ENCODE measurements around the gene CRYBG2. TPM values are rescaled to one million over a fixed set of nuclear protein-coding genes. Genes with fewer than 3 reads are reported as not detected.

Gene CRYBG2
- total RNA-seq, 1 donor from 2014 or later, result 25.5 TPM

- no peak for DNase-seq (ENCODE audit: low spot score)
Observed at GRCh38 chr1:26372039-26372438, 18.1 kb upstream of the CRYBG2 start.

- DNase-seq (ENCODE audit: low spot score), result no peak
Observed at GRCh38 chr1:26370591-26371382, 16.9 kb upstream of the CRYBG2 start.

GRCh38 chr1:26368486-26368885 is 14.6 kb upstream of the CRYBG2 start:
- DNase-seq (ENCODE audit: low spot score), result no peak

GRCh38 chr1:26368006-26368405 is 14.1 kb upstream of the CRYBG2 start:
- no peak for DNase-seq (ENCODE audit: low spot score)

- DNase-seq (ENCODE audit: low spot score), result no peak
Observed at GRCh38 chr1:26367441-26367840, 13.5 kb upstream of the CRYBG2 start.

DNA sequence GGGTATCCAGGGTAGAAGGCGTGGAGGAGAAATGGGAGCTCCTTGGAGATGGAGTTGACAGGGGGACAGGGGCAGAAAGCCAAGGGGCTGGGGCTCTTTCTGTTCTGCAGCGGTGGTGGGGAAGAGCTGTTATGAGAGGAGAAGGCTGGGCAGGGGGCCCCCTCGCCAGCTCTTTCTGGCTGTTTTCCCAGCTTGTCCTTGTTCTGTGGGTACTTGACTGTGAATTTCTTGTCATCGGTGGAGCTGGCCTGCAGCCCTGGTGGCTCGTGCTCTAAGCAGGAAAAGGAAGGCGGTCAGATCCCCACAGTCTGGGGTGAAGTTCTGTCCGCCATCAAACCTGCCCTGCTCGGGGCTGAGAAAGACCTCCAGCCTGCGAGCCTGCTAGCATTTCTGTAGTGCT is 11.0 kb upstream of the CRYBG2 start:
- no peak for DNase-seq (ENCODE audit: low spot score)

- DNase-seq (ENCODE audit: low spot score), result peak; percentile 84
Observed at GRCh38 chr1:26363549-26364448, 9.9 kb upstream of the CRYBG2 start.

- DNase-seq (ENCODE audit: low spot score), result no peak
Observed at GRCh38 chr1:26362331-26362730, 8.4 kb upstream of the CRYBG2 start.

DNA sequence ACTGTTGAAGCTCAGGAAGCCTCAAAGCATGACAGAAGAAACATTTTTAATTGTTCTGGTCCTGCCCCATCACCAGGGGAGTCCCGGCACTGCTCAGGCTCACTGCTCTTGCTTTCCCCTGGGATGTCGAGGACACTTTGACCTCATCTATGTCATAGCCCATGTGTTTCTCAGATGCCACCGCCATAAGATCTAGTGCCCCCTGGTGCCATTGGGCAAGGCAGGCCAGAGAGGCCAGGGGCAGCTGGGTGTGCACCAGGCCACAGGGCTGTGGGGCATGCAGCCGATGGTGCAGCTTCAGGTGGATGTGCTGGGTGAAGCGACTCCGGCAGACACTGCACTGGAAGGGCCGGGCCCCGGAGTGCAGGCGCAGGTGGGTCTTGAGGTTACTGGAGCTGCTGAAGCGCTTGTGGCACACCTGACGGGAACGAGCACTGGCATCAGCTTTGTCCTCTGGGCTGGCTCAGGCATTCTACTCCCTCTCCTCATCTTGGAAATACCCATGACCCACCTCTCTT is 7.7 kb upstream of the CRYBG2 start:
- no peak for DNase-seq (ENCODE audit: low spot score)

GRCh38 chr1:26360807-26361604 is 7.1 kb upstream of the CRYBG2 start:
- DNase-seq (ENCODE audit: low spot score), result no peak

DNA sequence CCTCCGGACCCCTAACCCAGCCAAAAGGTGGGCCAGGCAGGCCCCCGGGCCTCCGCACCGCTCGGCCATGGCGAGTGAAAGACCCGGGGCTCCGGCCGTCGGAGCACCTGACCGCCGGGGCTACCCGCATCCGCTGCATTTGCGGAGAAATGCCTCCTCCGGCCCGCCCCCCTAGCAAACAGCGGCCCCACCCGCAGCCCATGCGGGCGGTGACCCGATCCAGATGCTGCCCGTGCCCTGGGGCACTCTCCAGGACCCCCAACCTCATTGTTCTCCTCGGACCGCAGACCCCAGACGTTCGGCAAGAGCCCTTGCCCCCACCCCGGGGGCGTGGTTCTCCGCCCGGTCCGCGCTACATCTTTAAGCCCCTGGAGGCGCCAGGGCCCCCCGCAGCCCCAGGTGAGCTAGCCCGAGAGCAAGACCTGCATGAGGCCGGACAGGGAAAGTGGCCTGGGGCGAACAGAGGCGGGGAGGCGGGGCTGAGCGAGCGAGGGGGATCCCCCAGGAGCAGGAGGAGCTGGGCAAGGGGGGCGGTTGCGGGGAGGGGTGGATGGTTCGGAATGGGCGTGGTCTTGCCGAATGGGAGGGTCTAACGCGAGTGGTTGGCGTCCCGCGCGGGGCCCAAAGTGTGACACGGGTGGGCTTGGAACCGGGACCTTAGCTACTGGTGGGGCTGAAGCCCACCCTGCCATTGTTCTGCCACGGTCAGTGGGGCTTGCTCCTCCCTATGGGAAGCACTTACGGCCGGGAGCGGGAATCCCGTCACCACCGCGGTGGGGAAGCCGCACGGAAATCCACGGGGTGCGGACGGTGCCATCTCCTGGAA is 6.3 kb upstream of the CRYBG2 start:
- no peak for DNase-seq (ENCODE audit: low spot score)

DNA sequence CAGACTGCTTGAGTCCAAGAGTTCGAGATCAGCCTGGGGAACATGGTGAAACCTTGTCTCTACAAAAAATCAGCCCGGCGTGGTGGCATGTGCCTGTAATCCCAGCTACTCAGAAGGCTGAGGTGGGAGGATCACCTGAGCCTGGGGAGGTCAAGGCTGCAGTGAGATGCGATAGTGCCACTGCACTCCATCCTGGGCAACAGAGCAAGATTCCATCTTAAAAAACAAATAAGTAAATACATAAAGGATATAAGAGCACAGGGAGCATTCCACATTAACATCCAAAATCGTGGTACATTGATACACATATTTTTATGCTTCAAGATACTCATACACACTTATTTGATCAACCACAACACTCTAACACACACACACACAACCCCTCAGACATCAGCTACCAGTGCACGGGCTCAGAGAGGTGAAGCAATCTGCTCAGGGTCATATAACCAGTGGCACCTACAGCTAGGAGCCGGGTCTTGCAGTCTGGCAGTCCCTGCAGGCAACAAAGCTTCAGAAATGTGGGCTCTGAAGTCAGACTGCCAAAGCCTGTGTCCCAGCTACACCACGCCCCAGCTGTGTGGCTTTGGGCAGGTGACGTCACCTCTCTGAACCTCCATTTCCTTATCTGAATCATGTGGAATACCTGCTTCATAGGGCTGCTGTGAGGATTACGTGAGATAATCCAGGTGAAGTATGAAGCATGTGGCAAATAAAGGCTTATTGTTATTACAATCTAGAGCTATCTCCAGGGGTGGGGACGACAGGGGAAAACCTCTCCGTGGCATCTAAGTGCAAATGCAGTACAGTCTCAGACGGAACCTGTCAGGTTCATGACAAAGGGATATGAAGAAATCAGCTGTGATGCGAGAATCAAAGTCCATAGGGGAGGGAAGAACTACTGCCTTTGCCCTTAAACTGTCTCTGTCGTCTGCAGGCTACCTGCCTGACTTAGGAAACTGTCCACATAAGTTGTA is 4.8 kb upstream of the CRYBG2 start:
- peak; percentile 79 for DNase-seq (ENCODE audit: low spot score)

- peak; percentile 42 for DNase-seq (ENCODE audit: low spot score)
Observed at GRCh38 chr1:26357121-26357602, 3.2 kb upstream of the CRYBG2 start.

- DNase-seq (ENCODE audit: low spot score), result no peak
Observed at GRCh38 chr1:26356106-26356505, 2.2 kb upstream of the CRYBG2 start.

- no peak for DNase-seq (ENCODE audit: low spot score)
Observed at GRCh38 chr1:26354972-26355371, 1.0 kb upstream of the CRYBG2 start.

DNA sequence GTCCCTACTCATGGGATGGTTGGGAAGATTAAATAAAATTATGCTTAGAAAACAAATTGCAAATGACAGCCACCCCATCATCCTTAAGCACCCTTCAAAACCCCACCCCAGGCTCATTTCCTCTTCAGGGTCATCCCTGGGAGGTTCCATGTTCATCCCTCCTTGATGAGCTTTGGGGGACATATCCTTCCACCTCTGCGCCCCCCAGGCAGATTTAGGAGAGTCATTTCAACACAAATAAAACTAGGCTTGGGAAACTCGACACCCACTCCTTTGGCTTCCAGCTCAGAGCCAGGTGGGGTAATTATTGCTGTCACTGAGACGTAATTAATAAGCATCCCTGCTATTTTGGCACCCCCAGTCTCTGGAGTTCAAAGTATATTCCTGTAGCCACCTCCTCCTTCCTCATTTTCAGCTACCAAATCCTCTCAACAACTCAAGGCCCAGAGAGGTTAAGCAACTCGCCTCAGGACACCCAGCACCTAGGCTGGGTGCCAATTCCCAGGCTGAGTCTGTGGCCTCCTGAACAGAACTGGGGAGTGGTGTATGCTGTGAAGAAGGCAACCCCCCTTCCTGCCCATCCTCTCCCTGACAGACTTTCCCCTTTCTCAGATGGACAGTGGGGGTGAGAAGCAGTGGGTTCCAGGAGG is 595 bp downstream of the CRYBG2 start:
- DNase-seq (ENCODE audit: low spot score), result no peak

GRCh38 chr1:26352338-26352679 is 1.6 kb downstream of the CRYBG2 start:
- DNase-seq (ENCODE audit: low spot score), result no peak

DNA sequence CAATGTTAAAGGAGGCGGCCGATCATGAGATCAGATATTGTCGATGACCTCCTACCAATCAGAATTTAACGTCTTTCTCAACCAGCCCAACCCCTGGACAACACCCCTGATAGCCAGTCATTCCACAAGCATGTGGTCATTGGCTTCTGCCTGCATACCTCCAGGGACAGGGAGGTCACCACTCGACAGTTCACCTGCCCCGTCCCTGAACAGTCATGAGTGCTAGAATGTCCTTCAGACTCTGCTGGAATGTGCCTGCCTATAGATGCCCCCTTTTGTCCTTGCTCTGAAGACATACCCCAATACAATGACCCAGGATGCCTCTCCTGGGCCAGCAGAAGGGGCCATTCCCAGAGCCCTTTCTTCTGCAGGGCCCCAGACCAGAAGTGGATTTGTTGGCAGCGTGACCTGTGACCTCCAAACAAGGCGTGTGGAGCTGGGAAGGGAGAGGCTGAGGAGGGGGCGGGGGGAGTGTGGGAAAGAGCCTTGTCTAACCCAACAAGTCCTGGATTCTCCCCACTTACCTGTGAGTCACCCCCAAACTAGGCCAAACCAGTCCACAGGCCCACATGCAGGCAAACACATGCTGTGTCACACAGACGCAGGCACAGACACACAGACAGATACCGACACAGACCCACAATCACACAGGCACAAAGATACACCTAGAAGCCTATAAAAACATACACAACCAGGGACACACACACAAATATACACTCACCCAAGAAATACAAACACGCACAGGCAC is 2.2 kb downstream of the CRYBG2 start:
- DNase-seq (ENCODE audit: low spot score), result peak; percentile 82

All from mucosa of gallbladder (tissue), 1 donor.